Hepatocyte (in vitro differentiated cells): ENCODE measurements around the gene FANCI. TPM values are rescaled to one million over a fixed set of nuclear protein-coding genes. Genes with fewer than 3 reads are reported as not detected.

Experiments used
- DNase-seq: peaks from one replicate; pipeline ENCODE4 v3.0.0-alpha.2; 2016; ENCODE audit warnings: low spot score
- H2AFZ ChIP-seq: fragments of 200-600 bp; sonication (generic); 2 replicates; pipeline ENCODE4 v1.6.0; 2016; ENCODE audit warnings: antibody characterized with exemption, mild to moderate bottlenecking
- H3K27ac ChIP-seq: fragments of 200-600 bp; sonication (generic); 2 replicates; pipeline ENCODE4 v1.5.1; 2016; ENCODE audit warnings: mild to moderate bottlenecking
- H3K27me3 ChIP-seq: fragments of 200-600 bp; sonication (generic); 2 replicates; pipeline ENCODE4 v1.6.1; 2016
- H3K36me3 ChIP-seq: fragments of 200-600 bp; sonication (generic); replicated peaks from 2 replicates; pipeline ENCODE4 v1.5.1; 2016; ENCODE audit warnings: low read depth; ENCODE audit not compliant: insufficient read depth
- H3K4me1 ChIP-seq: fragments of 200-600 bp; sonication (generic); 2 replicates; pipeline ENCODE4 v1.5.1; 2016; ENCODE audit warnings: mild to moderate bottlenecking, moderate library complexity; ENCODE audit not compliant: insufficient read depth
- H3K4me2 ChIP-seq: fragments of 200-600 bp; sonication (generic); 2 replicates; pipeline ENCODE4 v1.6.0; 2016
- H3K4me3 ChIP-seq: fragments of 200-600 bp; sonication (generic); 2 replicates; pipeline ENCODE4 v1.5.1; 2016; ENCODE audit warnings: mild to moderate bottlenecking
- H3K79me2 ChIP-seq: fragments of 200-600 bp; sonication (generic); 2 replicates; pipeline ENCODE4 v1.6.0; 2017; ENCODE audit warnings: mild to moderate bottlenecking
- H3K9me2 ChIP-seq: fragments of 200-600 bp; sonication (generic); replicated peaks from 2 replicates; pipeline ENCODE4 v1.6.0; 2017; ENCODE audit warnings: mild to moderate bottlenecking; ENCODE audit not compliant: insufficient read depth
- H3K9me3 ChIP-seq: fragments of 200-600 bp; sonication (generic); 2 replicates; pipeline ENCODE4 v1.5.1; 2016; ENCODE audit warnings: low read depth, mild to moderate bottlenecking
- H4K20me1 ChIP-seq: fragments of 200-600 bp; sonication (generic); 2 replicates; pipeline ENCODE4 v1.6.0; 2016; ENCODE audit warnings: mild to moderate bottlenecking; ENCODE audit not compliant: insufficient read depth, poor library complexity, severe bottlenecking
- EZH2 ChIP-seq: fragments of 200-600 bp; sonication (generic); IDR thresholded peaks from 2 replicates; pipeline ENCODE4 v1.6.1; 2016; ENCODE audit warnings: antibody characterized with exemption, mild to moderate bottlenecking, borderline replicate concordance
- EZH2phosphoT487 ChIP-seq: fragments of 200-600 bp; sonication (generic); IDR thresholded peaks from one replicate; pipeline ENCODE4 v1.6.1; 2018; ENCODE audit warnings: antibody characterized with exemption, mild to moderate bottlenecking, low read depth, moderate library complexity; ENCODE audit not compliant: unreplicated experiment, severe bottlenecking
- whole genome bisulfite sequencing: methylation state at CpG from one replicate; pipeline ENCODE4 v1.1.6; 2016; ENCODE audit warnings: low lambda C conversion rate; ENCODE audit errors: missing lambda C conversion rate; 5-methylcytosine and 5-hydroxymethylcytosine counted together
- polyA plus RNA-seq: library from polyadenylated mRNA; unstranded; fragments of >200 nt; fragmentation: Nextera tagmentation; extraction: Ambion mirVana; gene quantifications from 2 replicates; pipeline ENCODE4 v1.2.1, GENCODE V29; 2016
- total RNA-seq: library from RNA; depleted of rRNA; stranded (reverse); fragments of >200 nt; gene quantifications from 2 replicates; pipeline ENCODE4 v1.2.3, GENCODE V29; 2014
- TF ChIP-seq, protein P1 (sequence below): fragments of 200-600 bp; sonication (generic); IDR thresholded peaks from 2 replicates; pipeline ENCODE4 v1.5.1; 2016; ENCODE audit warnings: antibody characterized with exemption, mild to moderate bottlenecking; ENCODE audit not compliant: poor library complexity

The FANCI gene
- total and polyA plus RNA-seq, 2 experiments from 2014 or later, result 8.0 to 14.5 TPM

DNA sequence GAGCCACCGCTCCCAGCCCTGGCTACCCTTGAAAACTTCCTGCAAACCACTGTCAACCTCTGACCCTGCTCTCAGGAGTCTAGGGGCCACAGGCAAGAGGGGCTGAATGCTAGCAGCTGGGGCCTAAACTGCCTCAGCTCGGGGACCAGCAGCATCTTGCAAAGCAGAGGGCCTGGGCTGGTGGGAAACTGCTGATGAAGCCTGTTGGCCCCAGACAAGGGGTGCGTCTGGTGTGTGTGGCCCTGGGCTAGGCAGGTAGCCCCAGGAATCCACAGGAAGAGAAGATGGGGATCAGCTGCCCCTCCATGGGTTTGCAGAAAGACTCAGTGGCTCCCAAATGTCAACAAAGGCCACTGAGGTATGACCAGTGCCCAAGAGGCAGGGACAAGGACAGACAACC, 99.1 kb downstream of the FANCI start:
- no peak for DNase-seq
- WGBS, result 91% methylated on average over 3 of the region's 3 CpGs

DNA sequence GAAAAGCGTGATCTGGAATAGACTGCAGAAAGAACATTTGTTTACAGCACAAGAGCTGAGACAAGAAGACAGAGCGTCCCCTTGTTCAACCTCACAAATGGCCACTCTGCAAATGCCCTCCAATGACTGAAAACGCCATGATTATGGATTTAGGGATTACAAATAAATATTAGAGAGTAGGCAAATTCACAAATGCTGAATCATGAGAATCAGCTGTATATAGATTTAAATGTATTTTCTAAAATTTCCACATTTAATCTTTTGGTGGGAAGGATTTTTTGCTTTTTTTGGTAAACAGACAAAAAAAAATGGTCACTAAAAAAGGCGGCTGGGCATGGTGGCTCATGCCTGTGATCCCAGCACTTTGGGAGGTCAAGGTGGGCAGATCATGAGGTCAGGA, 101.5 kb downstream of the FANCI start:
- H3K4me3 ChIP-seq, result no peak overlapping the region
- no peaks in the 10 kb centered on the region for H3K9me3 ChIP-seq
- H3K9me2 ChIP-seq, result no peaks in the 10 kb centered on the region
- H3K36me3 ChIP-seq, result no peaks in the 10 kb centered on the region
- H2AFZ ChIP-seq, result no peak overlapping the region
- H3K27ac ChIP-seq, result no peak overlapping the region
- no peak for DNase-seq
- no peaks in the 10 kb centered on the region for H3K79me2 ChIP-seq
- peaks cover 28% of the 10 kb centered on the region for H3K27me3 ChIP-seq
- H3K4me1 ChIP-seq, result no peaks in the 10 kb centered on the region
- no peaks in the 10 kb centered on the region for H4K20me1 ChIP-seq
- no peak for TF ChIP-seq EZH2phosphoT487
- TF ChIP-seq EZH2, result no peak
- TF ChIP-seq, protein P1, sequence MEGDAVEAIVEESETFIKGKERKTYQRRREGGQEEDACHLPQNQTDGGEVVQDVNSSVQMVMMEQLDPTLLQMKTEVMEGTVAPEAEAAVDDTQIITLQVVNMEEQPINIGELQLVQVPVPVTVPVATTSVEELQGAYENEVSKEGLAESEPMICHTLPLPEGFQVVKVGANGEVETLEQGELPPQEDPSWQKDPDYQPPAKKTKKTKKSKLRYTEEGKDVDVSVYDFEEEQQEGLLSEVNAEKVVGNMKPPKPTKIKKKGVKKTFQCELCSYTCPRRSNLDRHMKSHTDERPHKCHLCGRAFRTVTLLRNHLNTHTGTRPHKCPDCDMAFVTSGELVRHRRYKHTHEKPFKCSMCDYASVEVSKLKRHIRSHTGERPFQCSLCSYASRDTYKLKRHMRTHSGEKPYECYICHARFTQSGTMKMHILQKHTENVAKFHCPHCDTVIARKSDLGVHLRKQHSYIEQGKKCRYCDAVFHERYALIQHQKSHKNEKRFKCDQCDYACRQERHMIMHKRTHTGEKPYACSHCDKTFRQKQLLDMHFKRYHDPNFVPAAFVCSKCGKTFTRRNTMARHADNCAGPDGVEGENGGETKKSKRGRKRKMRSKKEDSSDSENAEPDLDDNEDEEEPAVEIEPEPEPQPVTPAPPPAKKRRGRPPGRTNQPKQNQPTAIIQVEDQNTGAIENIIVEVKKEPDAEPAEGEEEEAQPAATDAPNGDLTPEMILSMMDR, result no peak
- no peak overlapping the region for H3K4me2 ChIP-seq
- 87% methylated on average over 4 of the region's 4 CpGs for WGBS

More for the DNA sequence above, 99.1 kb downstream of the FANCI start:
- no peak overlapping the region for H3K4me3 ChIP-seq
- H3K79me2 ChIP-seq, result no peaks in the 10 kb centered on the region
- no peaks in the 10 kb centered on the region for H3K9me3 ChIP-seq
- H3K27ac ChIP-seq, result no peak overlapping the region
- TF ChIP-seq EZH2 (no peak), EZH2phosphoT487 (no peak)
- TF ChIP-seq, protein P1, result no peak
- H3K27me3 ChIP-seq, result peaks cover 20% of the 10 kb centered on the region
- no peaks in the 10 kb centered on the region for H3K9me2 ChIP-seq
- no peaks in the 10 kb centered on the region for H3K36me3 ChIP-seq
- H3K4me2 ChIP-seq, result no peak overlapping the region
- no peaks in the 10 kb centered on the region for H3K4me1 ChIP-seq
- H4K20me1 ChIP-seq, result no peaks in the 10 kb centered on the region
- no peak overlapping the region for H2AFZ ChIP-seq

DNA sequence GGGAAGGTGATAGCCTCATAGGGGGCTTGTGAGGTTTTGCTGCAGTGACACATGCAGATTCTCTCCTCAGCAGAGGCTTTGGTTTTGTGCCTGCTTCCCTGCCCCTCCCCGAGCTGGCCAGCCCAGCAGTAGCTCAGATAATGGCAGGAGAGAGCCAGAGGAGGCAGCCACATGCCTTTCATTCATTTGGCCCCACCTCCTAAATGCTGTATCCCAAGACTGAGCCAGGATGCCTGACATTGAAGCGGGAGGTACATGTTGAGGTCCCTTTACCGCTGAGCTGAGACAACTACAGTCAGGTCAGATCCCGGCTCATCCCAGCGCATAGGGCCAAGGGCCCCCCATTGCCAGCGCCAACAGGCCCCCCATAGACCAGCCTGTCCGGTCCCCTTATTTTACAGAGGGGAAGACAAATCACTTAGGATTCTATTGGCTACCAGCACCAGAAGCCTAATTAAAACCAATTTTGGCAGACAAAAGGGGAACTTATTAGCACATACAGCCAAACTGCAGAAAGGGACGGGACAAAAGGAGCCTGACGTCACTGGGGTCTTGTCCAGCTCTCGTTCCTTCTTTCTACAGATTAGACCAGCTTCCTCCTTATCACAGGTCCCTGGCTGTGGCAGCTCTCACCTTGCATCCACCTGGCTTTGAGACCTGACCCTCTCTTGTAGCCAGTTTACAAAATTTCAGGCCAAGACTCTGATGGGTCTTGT, 102.9 kb downstream of the FANCI start:
- H4K20me1 ChIP-seq, result no peaks in the 10 kb centered on the region
- no peak for TF ChIP-seq EZH2
- H3K27ac ChIP-seq, result no peak overlapping the region
- no peaks in the 10 kb centered on the region for H3K9me2 ChIP-seq
- no peak overlapping the region for H3K4me2 ChIP-seq
- no peaks in the 10 kb centered on the region for H3K36me3 ChIP-seq
- no peak for DNase-seq
- H3K9me3 ChIP-seq, result no peaks in the 10 kb centered on the region
- H3K79me2 ChIP-seq, result no peaks in the 10 kb centered on the region
- H3K4me3 ChIP-seq, result no peak overlapping the region
- peaks cover 28% of the 10 kb centered on the region for H3K27me3 ChIP-seq
- H3K4me1 ChIP-seq, result no peaks in the 10 kb centered on the region
- 54% methylated on average over 10 of the region's 10 CpGs for WGBS
- no peak overlapping the region for H2AFZ ChIP-seq

DNA sequence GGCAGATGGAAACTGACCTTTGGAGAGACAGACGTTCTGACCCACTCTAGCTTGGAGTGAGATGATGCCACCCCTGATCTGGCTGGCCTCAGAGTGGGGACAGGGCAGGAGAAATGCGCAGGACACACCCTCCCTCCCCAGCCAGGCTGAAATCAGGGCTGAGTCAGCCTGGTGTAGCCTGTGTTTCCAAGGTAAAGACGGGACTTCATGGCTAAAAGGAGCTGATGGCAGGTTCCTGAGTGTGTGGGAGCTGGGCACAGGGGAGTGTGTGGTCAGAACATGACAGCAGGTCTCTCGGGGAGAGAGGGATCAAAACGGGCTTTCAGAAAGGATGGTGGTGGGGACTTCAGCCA, 105.4 kb downstream of the FANCI start:
- DNase-seq, result no peak
- H3K79me2 ChIP-seq, result no peaks in the 10 kb centered on the region
- H3K4me2 ChIP-seq, result no peak overlapping the region
- WGBS, result 86% methylated on average over 5 of the region's 5 CpGs
- H3K27me3 ChIP-seq, result peaks cover 42% of the 10 kb centered on the region
- no peak overlapping the region for H3K27ac ChIP-seq
- no peaks in the 10 kb centered on the region for H3K9me3 ChIP-seq
- no peak for TF ChIP-seq EZH2
- TF ChIP-seq EZH2phosphoT487, result no peak
- TF ChIP-seq, protein P1, result no peak
- H3K36me3 ChIP-seq, result no peaks in the 10 kb centered on the region
- H4K20me1 ChIP-seq, result no peaks in the 10 kb centered on the region
- no peak overlapping the region for H3K4me3 ChIP-seq
- H3K4me1 ChIP-seq, result no peaks in the 10 kb centered on the region
- no peak overlapping the region for H2AFZ ChIP-seq
- no peaks in the 10 kb centered on the region for H3K9me2 ChIP-seq
